ENCODE measurements around the gene PAPPA2.
"Not testable (repeated sequence)": the region's sequence is repeated elsewhere in the genome, so short reads cannot be mapped to it uniquely, and the experiment has no call there.

The PAPPA2 gene

GRCh38 chr1:176552999-176553398, 90.0 kb downstream of the PAPPA2 start:
- DNase-seq (no peak), ATAC-seq (no peak)

GRCh38 chr1:176556288-176556687, 93.3 kb downstream of the PAPPA2 start:
- no peak for DNase-seq
- ATAC-seq = no peak

- DNase-seq (no peak), ATAC-seq (no peak)
These were observed 94.7 kb downstream of the PAPPA2 start for GRCh38 chr1:176557543-176558258.

GRCh38 chr1:176558561-176558960, 95.6 kb downstream of the PAPPA2 start:
- ATAC-seq = no peak

GRCh38 chr1:176559474-176559873, 96.5 kb downstream of the PAPPA2 start:
- ATAC-seq = no peak

More at GRCh38 chr1:176558561-176558960, 95.6 kb downstream of the PAPPA2 start:
- no peak for DNase-seq

GRCh38 chr1:176559878-176560277, 96.9 kb downstream of the PAPPA2 start:
- ATAC-seq (peak; percentile 71), DNase-seq (peak; percentile 19)

More at GRCh38 chr1:176559474-176559873, 96.5 kb downstream of the PAPPA2 start:
- no peak for DNase-seq

GRCh38 chr1:176560681-176561080, 97.7 kb downstream of the PAPPA2 start:
- DNase-seq (no peak), ATAC-seq (no peak)

- not testable (repeated sequence) for DNase-seq
These were observed 98.8 kb downstream of the PAPPA2 start for GRCh38 chr1:176561761-176562160.

GRCh38 chr1:176566004-176566975, 103.3 kb downstream of the PAPPA2 start:
- DNase-seq (no peak), ATAC-seq (no peak)

More at GRCh38 chr1:176561761-176562160, 98.8 kb downstream of the PAPPA2 start:
- not testable (repeated sequence) for ATAC-seq

- no peak for ATAC-seq
- DNase-seq = no peak
These were observed 104.3 kb downstream of the PAPPA2 start for GRCh38 chr1:176567190-176567794.

GRCh38 chr1:176568185-176568584, 105.2 kb downstream of the PAPPA2 start:
- DNase-seq (no peak), ATAC-seq (no peak)

GRCh38 chr1:176574756-176575155, 111.8 kb downstream of the PAPPA2 start:
- DNase-seq (no peak), ATAC-seq (no peak)

- no peak for DNase-seq
- ATAC-seq = no peak
These were observed 113.0 kb downstream of the PAPPA2 start for GRCh38 chr1:176575991-176576390.

- DNase-seq = no peak
- ATAC-seq = no peak
These were observed 113.7 kb downstream of the PAPPA2 start for GRCh38 chr1:176576670-176577069.

- DNase-seq = no peak
- no peak for ATAC-seq
These were observed 114.7 kb downstream of the PAPPA2 start for GRCh38 chr1:176577646-176578197.

- ATAC-seq = no peak
- no peak for DNase-seq
These were observed 116.1 kb downstream of the PAPPA2 start for GRCh38 chr1:176579087-176579486.

GRCh38 chr1:176595217-176595616, 132.2 kb downstream of the PAPPA2 start:
- no peak for ATAC-seq
- no peak for DNase-seq

GRCh38 chr1:176601348-176601747, 138.4 kb downstream of the PAPPA2 start:
- DNase-seq = no peak
- ATAC-seq = no peak

GRCh38 chr1:176602388-176603004, 139.5 kb downstream of the PAPPA2 start:
- no peak for ATAC-seq
- DNase-seq = no peak

- ATAC-seq (no peak), DNase-seq (no peak)
These were observed 140.7 kb downstream of the PAPPA2 start for GRCh38 chr1:176603696-176604095.

- ATAC-seq (no peak), DNase-seq (no peak)
These were observed 141.5 kb downstream of the PAPPA2 start for GRCh38 chr1:176604461-176604860.

- no peak for ATAC-seq
- no peak for DNase-seq
These were observed 142.2 kb downstream of the PAPPA2 start for GRCh38 chr1:176605176-176605575.
